Body of pancreas (tissue), 4 donors: ENCODE results near the gene CCDC50. TPM values are rescaled to one million over a fixed set of nuclear protein-coding genes. Genes with fewer than 3 reads are reported as not detected.

Experiments used
- ATAC-seq: fragments of 150-250 bp; one replicate; pipeline ENCODE4 v1.9.1; 2016
- DNase-seq, 4 donors: peaks; one replicate each; pipeline ENCODE4 v3.0.0-alpha.2; 2019
- H3K27ac ChIP-seq, 4 donors: fragments of 200-600 bp; sonication (generic); 1 replicate in 3 of 4; 2 replicates in 1 of 4; pipeline versions ENCODE4 v1.5.1 to v1.6.1; 2016 to 2019; ENCODE audit warnings: mild to moderate bottlenecking in 1 of 4, mixed read lengths in 1 of 4, moderate library complexity in 1 of 4
- H3K27me3 ChIP-seq, 2 donors: fragments of 200-600 bp; sonication (generic); one replicate each; pipeline ENCODE4 v1.6.0; 2016; ENCODE audit warnings: mild to moderate bottlenecking in 1 of 2
- H3K36me3 ChIP-seq, 2 donors: fragments of 200-600 bp; sonication (generic); replicated peaks in 1 of 2; 2 replicates each; pipeline ENCODE4 v1.5.1; 2016; ENCODE audit warnings: low read depth in 2 of 2; ENCODE audit not compliant: insufficient read depth in 1 of 2
- H3K4me1 ChIP-seq: fragments of 200-600 bp; sonication (generic); one replicate; pipeline ENCODE4 v1.6.0; 2016
- H3K4me3 ChIP-seq, 2 donors: fragments of 200-600 bp; sonication (generic); 1 replicate in 1 of 2; 2 replicates in 1 of 2; pipeline ENCODE4 v1.5.1; 2016 to 2019
- H3K9me3 ChIP-seq, 3 donors: fragments of 200-600 bp; sonication (generic); 1 replicate in 2 of 3; 2 replicates in 1 of 3; pipeline ENCODE4 v1.5.1; 2016
- CTCF ChIP-seq, 7 experiments: fragments of 450-650 bp in 4 of 7; fragments of 200-600 bp in 3 of 7; sonication (generic) in 3 of 7; IDR thresholded peaks; one replicate each; pipeline ENCODE4 v1.5.1; 2016 to 2019; ENCODE audit warnings: antibody characterized with exemption in 7 of 7
- POLR2A ChIP-seq, 3 donors: fragments of 450-650 bp; IDR thresholded peaks; one replicate each; pipeline ENCODE4 v1.6.1; 2016; ENCODE audit warnings: antibody characterized with exemption in 3 of 3, mild to moderate bottlenecking in 2 of 3
- WGBS, 2 donors: methylation state at CpG; one replicate each; pipeline ENCODE4 v1.1.5; 2017; 5-methylcytosine and 5-hydroxymethylcytosine counted together
- intact Hi-C: fragments of 100-400 bp; cut with DNase I; formaldehyde crosslinking; loops from one replicate; pipeline ENCODE4 v1.15.1; 2023
- total RNA-seq, 2 donors: library from RNA; depleted of rRNA; stranded (reverse); fragments of >200 nt; gene quantifications; one replicate each; pipeline ENCODE4 v1.1.0, GENCODE V29; 2016

Gene CCDC50
- total RNA-seq, 2 donors from 2014 or later = 51.1 to 89.3 TPM

GRCh38 chr3:191314109-191314728 is 15.0 kb upstream of the CCDC50 start:
- H3K4me1 ChIP-seq = no peaks in the 10 kb centered on the region
- ATAC-seq (no peak), DNase-seq (no peak)
- H3K27me3 ChIP-seq = no peaks in the 10 kb centered on the region
- H3K36me3 ChIP-seq = no peaks in the 10 kb centered on the region
- no peak overlapping the region for H3K4me3 ChIP-seq
- no peaks in the 10 kb centered on the region for H3K9me3 ChIP-seq
- TF ChIP-seq POLR2A (IDR thresholded peaks at IDR 0.05) (no peak), CTCF (IDR thresholded peaks at IDR 0.05) (no peak)
- no peak overlapping the region for H3K27ac ChIP-seq
- intact Hi-C loops = no loop called here
- 80 to 81% methylated on average over 5 of the region's 5 CpGs for WGBS, 2 donors

DNA sequence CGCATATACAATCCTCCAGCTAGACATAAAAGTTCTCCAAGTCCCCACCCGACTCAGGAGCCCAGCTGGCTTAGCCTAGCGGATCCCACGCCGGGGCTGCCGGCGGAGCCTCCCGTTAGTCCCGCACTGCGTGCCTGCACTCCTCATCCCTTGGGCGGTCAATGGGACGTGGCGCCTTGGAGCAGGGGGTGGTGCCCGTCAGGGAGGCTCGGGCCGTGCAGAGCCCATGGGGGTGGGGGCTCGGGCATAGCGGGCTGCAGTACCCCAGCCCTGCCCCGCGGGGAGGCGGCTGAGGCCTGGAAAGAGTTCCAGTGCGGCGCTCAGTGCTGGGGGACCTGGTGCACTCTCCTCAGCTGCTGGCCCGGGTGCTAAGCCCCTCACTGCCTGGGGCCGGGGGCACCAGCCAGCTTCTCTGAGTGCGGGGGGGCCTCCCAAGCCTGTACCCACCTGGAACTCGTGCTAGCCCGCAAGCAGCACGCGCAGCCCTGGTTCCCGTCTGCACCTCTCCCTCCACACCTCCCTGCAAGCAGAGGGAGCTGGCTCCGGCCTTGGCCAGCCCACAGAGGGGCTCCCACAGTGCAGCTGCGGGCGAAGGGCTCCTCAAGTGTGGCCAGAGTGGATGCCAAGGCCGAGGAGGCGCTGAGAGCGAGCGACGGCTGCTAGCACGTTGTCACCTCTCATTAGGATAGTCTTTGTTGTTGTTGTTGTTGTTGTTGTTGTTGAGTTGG is 12.2 kb upstream of the CCDC50 start:
- H3K4me1 ChIP-seq = no peaks in the 10 kb centered on the region
- H3K4me3 ChIP-seq = no peak overlapping the region
- ATAC-seq = no peak
- WGBS, 2 donors = 80 to 92% methylated on average over 16 to 40 of the region's 40 CpGs
- TF ChIP-seq CTCF (IDR thresholded peaks at IDR 0.05) (no peak), POLR2A (IDR thresholded peaks at IDR 0.05) (no peak)
- no peaks in the 10 kb centered on the region for H3K27me3 ChIP-seq
- H3K9me3 ChIP-seq = no peaks in the 10 kb centered on the region
- no peaks in the 10 kb centered on the region for H3K36me3 ChIP-seq
- no peak overlapping the region for H3K27ac ChIP-seq
- intact Hi-C loops = no loop called here
- DNase-seq = no peak

GRCh38 chr3:191320316-191320715 is 8.9 kb upstream of the CCDC50 start:
- Histone ChIP-seq H3K9me3 (no peaks in the 10 kb centered on the region), H3K27ac (no peak overlapping the region), H3K4me3 (no peak overlapping the region), H3K27me3 (no peaks in the 10 kb centered on the region), H3K4me1 (no peaks in the 10 kb centered on the region), H3K36me3 (no peaks in the 10 kb centered on the region)
- ATAC-seq (no peak), DNase-seq (no peak)
- WGBS, 2 donors = 80 to 83% methylated on average over 5 of the region's 5 CpGs
- intact Hi-C loops = no loop called here
- TF ChIP-seq POLR2A (IDR thresholded peaks at IDR 0.05) (no peak), CTCF (IDR thresholded peaks at IDR 0.05) (no peak)

DNA sequence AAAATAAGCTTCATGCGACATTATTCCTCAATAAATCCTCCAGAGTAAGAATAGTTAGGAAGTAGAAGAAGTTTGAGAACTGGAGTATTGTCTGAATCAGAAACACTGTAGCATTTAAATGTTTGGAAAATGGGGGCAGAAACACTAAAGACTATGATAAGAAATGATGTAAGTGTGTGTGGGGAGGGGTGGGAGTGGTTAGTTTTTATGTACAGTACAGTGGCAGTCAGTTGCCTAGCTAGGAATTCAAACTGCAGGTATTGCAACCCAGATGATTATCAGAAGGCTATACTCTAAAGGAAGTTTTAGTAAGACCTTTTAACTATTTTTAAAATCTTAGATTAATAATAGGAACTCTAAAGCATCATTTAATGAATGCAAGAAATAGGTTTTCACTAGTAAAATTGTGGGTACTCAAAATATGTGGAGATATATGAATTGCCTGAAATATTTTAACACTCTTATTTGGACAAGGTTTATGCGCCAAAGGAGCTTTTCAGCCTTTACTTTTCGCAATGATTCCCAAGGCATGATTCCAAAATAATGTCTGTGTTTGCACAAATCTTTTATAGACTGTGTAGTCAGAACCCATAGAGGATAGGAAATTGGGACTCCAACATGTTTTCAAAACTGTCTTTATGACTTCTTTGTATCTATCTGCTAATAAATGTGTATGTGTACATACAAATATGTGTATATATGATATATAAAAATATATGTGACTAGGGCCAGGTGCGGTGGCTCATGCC is 8.0 kb upstream of the CCDC50 start:
- Histone ChIP-seq H3K4me3 (no peak overlapping the region), H3K27ac (no peak overlapping the region), H3K36me3 (no peaks in the 10 kb centered on the region), H3K9me3 (no peaks in the 10 kb centered on the region), H3K4me1 (no peaks in the 10 kb centered on the region), H3K27me3 (no peaks in the 10 kb centered on the region)
- TF ChIP-seq CTCF (IDR thresholded peaks at IDR 0.05) (no peak), POLR2A (IDR thresholded peaks at IDR 0.05) (no peak)
- DNase-seq (no peak), ATAC-seq (no peak)
- intact Hi-C loops = no loop called here
- 90 to 93% methylated on average over 4 of the region's 4 CpGs for WGBS, 2 donors
